Erythroblast (primary cell): Measurements from ENCODE around the gene CTIF.

Experiments
- DNase-seq, 2 experiments: peaks; one replicate each; lab custom pipeline; 2025; lab: John Stamatoyannopoulos, UW
- GATA1 ChIP-seq: IDR thresholded peaks from 2 replicates; pipeline ENCODE4 v1.6.1; 2011; ENCODE audit warnings: low read depth, mild to moderate bottlenecking, control low read depth, low read length, moderate library complexity
- POLR2A ChIP-seq: IDR thresholded peaks from 2 replicates; pipeline ENCODE4 v1.6.1; 2011; ENCODE audit warnings: mild to moderate bottlenecking, low read length

Gene CTIF

DNA sequence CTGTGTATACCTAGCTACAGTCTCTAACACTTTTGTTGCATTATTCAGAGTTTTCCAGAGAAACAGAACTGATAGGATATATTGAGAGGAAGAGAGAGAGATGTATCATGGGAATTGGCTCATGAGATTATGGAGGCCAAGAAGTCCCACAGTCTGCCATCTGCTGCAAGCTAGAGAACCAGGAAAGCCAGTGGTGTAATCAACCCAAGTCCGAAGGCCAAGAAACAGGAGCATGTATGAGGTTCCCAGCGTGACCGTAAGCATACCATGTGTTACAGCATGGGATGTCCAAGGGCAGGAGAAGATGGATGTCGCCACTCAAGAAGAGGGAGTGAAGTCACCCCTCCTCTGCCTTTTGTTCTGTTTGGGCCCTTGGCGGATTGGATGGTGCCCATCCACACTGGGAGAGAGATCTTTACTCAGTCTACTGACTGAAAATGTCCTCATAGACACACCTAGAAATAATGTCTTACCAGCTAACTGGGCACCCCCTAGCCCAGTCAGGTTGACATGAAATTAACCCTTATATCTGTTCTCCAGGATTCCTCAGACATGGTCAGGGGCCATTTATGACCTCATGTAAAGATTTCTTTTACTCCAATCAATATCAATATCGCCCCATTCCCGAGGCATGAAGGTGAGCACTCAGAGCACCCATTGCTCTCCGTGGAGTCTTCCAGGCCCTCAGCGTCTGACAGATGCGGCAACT is 179.6 kb downstream of the CTIF start:
- no peak for TF ChIP-seq POLR2A
- no peak for DNase-seq

DNA sequence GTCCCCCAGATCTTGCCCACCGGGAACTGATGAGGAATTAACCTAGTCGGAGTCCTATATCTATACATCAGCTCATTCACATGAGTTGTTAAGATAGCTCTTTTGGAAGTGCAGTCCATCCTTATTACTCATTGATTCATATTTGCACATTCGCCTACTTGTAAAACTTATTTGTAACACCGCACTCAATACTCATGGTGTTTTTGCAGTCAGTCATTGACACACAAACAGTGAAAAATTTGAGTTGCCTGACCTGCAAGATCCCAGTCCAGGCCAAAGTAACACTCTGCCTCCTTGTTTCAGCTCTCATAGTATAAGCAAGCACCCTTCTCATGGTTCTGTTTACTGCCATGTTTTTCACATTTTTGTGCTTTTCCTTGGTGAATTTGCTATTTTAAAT is 180.6 kb downstream of the CTIF start:
- TF ChIP-seq GATA1, result no peak
- no peak for TF ChIP-seq POLR2A
- no peak for DNase-seq

- peak; percentile 34 to 56 for DNase-seq
- TF ChIP-seq POLR2A, result no peak
- TF ChIP-seq GATA1, result no peak
Measured at GRCh38 chr18:48719974-48720654, 181.3 kb downstream of the CTIF start.

- no peak for DNase-seq
- TF ChIP-seq POLR2A (no peak), GATA1 (no peak)
Measured at GRCh38 chr18:48720655-48721025, 181.8 kb downstream of the CTIF start.

GRCh38 chr18:48721312-48721711 is 182.5 kb downstream of the CTIF start:
- no peak for DNase-seq
- TF ChIP-seq POLR2A (no peak), GATA1 (no peak)

GRCh38 chr18:48723016-48723415 is 184.2 kb downstream of the CTIF start:
- no peak for DNase-seq
- no peak for TF ChIP-seq POLR2A
- no peak for TF ChIP-seq GATA1

- TF ChIP-seq GATA1 (no peak), POLR2A (no peak)
- DNase-seq, result no peak
Measured at GRCh38 chr18:48723837-48724236, 185.0 kb downstream of the CTIF start.

DNA sequence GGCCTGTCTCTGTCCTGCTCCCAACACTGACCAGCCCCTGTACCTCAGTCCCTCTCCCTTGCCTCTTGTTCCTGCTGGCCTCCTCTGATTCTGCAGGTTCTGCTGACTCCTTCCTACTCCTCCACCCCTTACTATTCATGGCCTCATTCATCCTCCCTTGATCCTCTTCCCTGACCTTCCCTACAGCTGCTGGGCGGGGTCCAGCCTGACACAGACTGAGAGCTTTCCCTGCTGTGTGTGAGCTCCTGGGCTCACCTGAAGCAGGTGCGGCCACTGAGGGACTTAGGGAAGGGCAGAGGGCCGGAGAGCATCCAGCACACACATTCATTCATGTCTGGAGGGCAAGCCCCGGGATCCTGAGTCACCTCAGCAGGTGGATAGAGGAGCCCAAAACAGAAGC is 185.6 kb downstream of the CTIF start:
- DNase-seq, result no peak
- no peak for TF ChIP-seq POLR2A

- DNase-seq, result no peak
- no peak for TF ChIP-seq POLR2A
- no peak for TF ChIP-seq GATA1
Measured at GRCh38 chr18:48724939-48725338, 186.1 kb downstream of the CTIF start.

GRCh38 chr18:48725562-48725961 is 186.7 kb downstream of the CTIF start:
- no peak for DNase-seq

DNA sequence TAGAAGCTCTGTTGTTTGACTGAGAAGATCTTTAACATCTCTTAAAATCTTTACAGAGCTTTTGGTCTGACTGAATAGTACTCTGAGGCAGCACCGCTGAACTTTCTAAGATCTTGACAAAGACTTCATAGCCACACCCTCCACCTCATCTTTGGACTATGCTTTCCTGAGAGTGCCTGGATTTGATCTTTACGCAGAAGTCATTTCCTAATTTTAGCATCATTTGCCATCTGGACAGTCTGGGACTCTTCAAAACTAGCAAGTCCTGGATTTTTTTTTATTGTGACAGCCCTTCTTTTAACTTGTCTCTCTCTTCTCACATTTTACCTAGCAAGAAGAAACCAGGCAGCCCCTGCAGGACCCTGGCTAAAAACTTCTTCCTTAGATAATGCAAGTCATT is 188.8 kb downstream of the CTIF start:
- TF ChIP-seq POLR2A, result no peak
- no peak for TF ChIP-seq GATA1
- no peak for DNase-seq

More at GRCh38 chr18:48725562-48725961, 186.7 kb downstream of the CTIF start:
- TF ChIP-seq POLR2A, result no peak
- TF ChIP-seq GATA1, result no peak

DNA sequence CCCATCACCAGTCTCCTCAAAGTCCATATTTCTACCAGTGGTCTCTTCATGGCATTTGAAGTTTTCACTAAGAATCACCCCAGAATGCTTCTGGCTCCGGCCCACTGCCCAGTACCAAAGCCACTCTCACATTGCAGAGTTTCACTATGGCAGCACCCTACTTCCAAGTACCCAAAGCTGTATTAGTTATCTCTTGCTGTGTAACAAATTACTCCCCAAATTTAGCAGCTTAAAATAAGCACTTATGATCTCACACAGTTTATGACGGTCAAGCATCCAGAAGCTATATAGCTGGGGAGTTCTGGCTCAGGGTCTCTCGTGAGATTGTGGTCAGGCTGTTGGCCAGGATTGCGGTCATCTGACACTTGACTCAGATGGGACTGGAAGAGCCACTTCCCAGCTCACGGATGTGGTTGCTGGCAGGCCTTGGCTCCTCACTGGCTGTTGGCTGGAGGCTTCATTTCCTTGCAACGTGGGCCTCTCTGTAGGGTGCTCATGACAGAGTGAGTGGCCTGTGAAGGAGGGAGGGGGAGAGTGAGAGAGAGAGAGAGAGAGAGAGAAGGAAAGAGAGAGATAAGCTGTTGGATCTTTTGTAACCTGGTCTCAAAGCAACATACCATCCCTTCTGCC is 189.5 kb downstream of the CTIF start:
- DNase-seq, result no peak
- no peak for TF ChIP-seq GATA1
- TF ChIP-seq POLR2A, result no peak

- TF ChIP-seq GATA1 (no peak), POLR2A (no peak)
- DNase-seq, result no peak
Measured at GRCh38 chr18:48729404-48729803, 190.6 kb downstream of the CTIF start.

DNA sequence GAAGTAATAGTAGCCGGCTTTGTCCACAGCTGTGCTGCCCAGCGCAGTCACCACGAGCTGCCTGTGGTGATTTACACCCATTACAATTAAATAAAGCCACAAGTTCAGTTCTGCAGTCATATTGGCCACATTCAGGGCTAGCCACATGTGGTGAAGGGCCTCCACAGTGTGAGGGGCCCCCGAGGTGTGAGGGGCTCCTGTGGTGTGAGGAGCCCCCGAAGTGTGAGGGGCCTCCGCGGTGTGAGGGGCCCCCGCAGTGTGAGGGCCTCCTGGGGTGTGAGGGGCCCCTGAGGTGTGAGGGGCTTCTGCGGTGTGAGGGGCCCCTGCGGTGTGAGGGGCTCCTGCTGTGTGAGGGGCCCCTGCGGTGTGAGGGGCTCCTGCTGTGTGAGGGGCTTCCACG is 191.2 kb downstream of the CTIF start:
- no peak for DNase-seq
- TF ChIP-seq GATA1, result no peak
- TF ChIP-seq POLR2A, result no peak
